GM21619 (cell line): ENCODE measurements around the gene XAF1.
"Not testable (repeated sequence)": the region's sequence is repeated elsewhere in the genome, so short reads cannot be mapped to it uniquely, and the experiment has no call there.

Experiments
- ATAC-seq: cut with Tn5 transposase; IDR thresholded peaks from one replicate; pipeline ENCODE4 v1.9.1; 2021; ENCODE audit not compliant: unreplicated experiment

XAF1 gene

DNA sequence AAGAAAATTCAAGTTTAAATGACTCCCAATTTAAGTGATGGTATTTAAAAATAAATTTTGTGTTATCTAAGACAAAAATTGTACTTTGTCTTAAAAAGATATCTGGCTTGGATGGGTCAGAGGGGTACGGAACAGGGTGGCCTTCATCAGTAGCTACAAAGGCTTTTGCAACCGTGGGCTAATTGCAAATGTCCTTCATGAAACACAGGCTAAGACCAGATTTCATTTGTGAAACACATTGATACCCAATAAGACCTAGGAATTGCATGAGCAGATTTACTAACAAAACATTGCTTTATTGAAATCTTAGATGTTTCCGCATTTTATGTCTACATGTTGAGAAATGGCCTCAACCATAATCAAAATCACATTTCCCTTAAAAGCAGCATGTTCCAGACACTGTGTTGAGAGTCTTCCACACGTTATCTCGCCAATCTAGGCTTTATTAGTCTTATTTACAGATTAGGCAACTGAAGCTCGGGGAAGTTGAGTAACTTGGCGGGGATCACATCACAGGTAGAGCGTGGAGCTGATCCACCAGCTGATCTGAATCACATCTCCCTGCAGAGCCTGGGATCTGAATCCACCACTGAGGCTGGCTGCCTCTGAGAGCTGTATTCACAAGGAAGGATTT is 42.0 kb downstream of the XAF1 start:
- ATAC-seq, result no peak

DNA sequence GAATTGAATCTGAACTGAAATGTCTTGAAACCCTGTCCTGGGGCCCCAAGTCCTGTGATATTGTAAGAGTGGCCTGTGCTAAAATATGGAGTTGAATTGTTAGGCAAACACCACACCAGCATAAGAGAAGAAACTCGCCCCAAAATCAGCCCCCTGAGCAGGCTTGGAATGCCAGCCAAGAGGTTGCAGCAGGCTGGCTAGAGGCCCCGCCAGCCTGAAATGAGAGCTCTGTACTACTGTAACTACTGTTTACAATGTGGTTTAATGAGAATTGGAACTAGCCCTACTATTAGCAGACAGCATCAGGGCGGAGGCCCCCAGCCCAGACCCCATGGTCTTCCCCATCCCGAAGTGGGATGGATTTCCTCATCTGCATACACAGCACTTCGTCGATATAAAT is 43.9 kb downstream of the XAF1 start:
- no peak for ATAC-seq

DNA sequence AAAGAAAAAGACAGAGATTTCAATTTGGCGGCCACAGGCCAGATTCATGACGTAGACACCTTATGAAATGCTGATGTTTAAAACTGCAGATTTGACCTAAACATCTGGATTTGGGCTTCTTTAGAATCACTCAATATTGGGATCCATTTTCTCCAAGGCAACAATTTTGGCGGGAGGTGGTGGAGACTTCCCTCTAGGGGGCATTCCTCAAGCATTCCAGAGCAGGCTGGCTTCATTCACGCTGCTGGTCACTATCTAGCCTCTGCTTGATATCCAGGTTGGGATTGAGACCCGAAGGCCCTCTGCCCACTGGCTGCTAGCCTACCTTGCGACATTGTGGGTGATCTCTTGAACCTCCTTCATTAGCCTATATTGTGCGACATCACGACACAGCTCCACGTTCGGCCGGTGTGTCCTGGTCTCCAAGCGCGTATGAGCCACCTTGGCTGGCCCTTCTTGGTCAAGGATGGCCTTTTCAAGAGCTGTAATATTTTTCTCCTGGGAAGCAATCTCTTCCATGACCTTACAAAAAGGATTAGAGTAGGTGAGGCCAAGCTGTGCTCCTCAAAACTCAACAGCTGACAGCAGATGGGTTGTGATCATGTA is 44.7 kb downstream of the XAF1 start:
- no peak for ATAC-seq

DNA sequence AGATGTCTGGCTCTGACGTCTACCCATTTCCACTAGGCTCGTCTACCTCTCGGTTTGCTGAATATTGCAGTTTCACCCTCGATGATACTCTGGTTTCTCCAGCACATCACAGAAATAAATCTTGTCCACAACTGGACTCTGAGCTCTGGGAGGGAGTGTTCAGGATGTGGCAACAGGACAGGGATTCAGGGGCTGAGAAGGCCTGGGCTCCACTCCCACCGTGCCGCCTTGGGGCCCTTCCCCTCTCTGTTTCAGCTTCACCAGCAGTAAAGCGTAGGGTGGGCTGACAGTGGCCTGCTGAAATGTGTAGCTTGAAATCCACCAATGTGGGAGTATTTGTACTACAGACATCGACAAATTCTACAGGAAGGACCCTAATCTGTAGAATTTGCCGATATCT is 55.7 kb downstream of the XAF1 start:
- ATAC-seq, result no peak

DNA sequence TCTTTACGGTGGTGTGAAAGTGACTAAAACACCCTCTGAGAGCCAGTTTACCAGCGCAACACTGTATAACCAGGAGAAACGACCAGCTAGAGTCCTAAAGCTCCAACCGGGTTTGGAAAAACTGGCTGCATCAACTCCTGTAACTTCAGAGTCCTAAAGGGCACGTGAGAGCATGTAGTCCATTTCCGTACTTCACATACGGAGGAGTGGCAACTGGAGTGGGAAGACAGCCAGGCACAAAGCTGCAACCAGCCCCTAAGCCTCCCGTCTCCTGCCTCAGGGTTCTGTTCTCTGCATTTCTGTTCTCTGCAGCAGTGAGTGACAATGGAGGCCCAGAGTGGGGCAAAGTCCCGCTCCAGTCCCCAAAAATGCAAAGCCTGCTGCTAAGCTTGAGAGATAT is 56.4 kb downstream of the XAF1 start:
- ATAC-seq, result no peak

DNA sequence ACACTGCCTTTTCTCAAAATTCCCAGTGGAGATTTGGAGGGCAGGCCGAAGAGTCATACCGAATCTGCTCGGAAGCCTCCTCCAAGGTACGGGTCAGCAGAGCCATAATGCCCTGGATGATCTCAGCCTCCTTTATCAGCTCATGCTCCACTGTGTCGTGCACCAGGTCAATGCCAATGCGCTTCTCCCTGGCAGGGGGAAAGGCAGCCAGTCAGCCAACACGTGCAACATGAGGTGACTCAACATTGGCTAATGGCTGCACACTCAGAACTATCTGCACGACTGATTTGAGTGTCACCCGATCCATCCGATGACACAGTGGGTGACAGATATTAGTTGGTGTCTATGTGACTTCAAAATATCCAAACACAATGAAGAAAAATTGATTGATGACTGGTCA is 59.9 kb downstream of the XAF1 start:
- ATAC-seq, result no peak

DNA sequence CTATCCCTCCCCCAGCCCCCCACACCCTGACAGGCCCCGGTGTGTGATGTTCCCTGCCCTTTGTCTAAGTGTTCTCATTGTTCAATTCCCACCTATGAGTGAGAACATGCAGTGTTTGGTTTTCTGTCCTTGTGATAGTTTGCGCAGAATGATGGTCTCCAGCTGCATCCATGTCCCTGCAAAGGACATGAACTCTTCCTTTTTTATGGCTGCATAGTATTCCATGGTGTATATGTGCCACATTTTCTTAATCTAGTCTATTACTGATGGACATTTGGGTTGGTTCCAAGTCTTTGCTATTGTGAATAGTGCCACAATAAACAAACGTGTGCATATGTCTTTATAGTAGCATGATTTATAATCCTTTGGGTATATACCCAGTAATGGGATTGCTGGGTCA is 60.5 kb downstream of the XAF1 start:
- not testable (repeated sequence) for ATAC-seq

DNA sequence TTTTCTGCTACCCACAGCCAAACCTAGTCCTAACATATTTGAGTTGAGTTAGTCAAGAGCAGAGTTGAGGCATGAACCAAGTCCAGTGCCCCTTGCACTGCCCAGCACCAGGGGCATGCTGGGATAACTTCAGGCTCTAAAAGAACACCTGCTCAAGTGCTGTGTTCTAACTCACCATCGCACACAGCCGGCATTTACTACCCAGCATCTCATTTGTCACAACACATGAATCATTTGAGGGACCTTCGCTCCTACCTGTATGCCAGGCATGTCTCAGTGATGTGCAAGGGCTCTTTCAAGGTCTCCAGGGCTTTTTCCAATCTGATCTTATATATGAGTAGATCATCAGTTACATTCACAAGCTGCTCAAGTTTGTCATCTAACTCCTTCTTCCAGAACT is 63.1 kb downstream of the XAF1 start:
- no peak for ATAC-seq

DNA sequence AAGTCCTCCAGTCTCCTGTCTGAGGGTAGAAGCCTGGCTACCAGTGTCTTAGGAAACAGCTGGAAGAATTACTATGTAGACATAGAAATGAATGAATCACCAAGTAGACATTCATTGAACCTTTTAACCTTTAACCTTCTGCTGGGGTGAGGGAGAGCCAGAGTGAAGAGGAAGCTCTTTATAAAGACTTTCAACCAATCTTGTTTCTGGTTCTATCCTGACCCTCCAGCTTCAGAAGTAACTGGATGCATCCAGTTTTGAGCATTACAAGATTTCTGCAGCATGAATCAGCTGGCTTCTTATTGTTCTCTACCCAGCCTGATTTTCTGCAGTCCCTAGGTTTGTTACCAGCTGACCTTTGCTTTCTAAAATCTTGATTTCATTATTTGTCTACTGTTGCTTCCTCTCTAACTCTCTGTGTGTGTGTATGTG is 67.2 kb downstream of the XAF1 start:
- no peak for ATAC-seq
